Suprapubic skin (tissue), 3 donors: Measurements from ENCODE around the gene IL34.

Source experiments
- CTCF ChIP-seq, 2 donors: fragments of 200-600 bp in 1 of 2; fragments of 450-650 bp in 1 of 2; sonication (generic) in 1 of 2; IDR thresholded peaks; one replicate each; pipeline ENCODE4 v1.5.1; 2016 to 2019; ENCODE audit warnings: antibody characterized with exemption in 2 of 2, mild to moderate bottlenecking in 1 of 2, moderate library complexity in 1 of 2
- POLR2AphosphoS5 ChIP-seq, 3 donors: sonication (generic); formaldehyde crosslinking; IDR thresholded peaks; one replicate each; pipeline ENCODE4 v1.6.1; 2017; ENCODE audit warnings: antibody characterized with exemption in 3 of 3

GRCh38 chr16:70700101-70701020, 54.0 kb downstream of the IL34 start:
- TF ChIP-seq POLR2AphosphoS5 (IDR thresholded peaks at IDR 0.05) (no peak), CTCF (IDR thresholded peaks at IDR 0.05) (no peak)
